GM12891 (cell line): ENCODE data around the gene LPIN1.

Source experiments
- PAX5 ChIP-seq: IDR thresholded peaks from 2 replicates; pipeline ENCODE4 v1.6.1; 2011; ENCODE audit warnings: low read length, moderate library complexity, mild to moderate bottlenecking; ENCODE audit not compliant: insufficient read depth, severe bottlenecking
- POLR2A ChIP-seq: IDR thresholded peaks from 2 replicates; pipeline ENCODE4 v1.6.1; 2011; ENCODE audit warnings: low read depth, low read length, control low read depth
- POLR2AphosphoS5 ChIP-seq: IDR thresholded peaks from 2 replicates; pipeline ENCODE4 v1.6.1; 2011; ENCODE audit warnings: low read depth, low read length, control low read depth
- POU2F2 ChIP-seq: IDR thresholded peaks from 2 replicates; pipeline ENCODE4 v1.6.1; 2011; ENCODE audit warnings: low read depth, mild to moderate bottlenecking, control low read depth, low read length, moderate library complexity
- SPI1 ChIP-seq: IDR thresholded peaks from 2 replicates; pipeline ENCODE4 v1.6.1; 2011; ENCODE audit warnings: low read depth, low read length, control low read depth
- TAF1 ChIP-seq: IDR thresholded peaks from 2 replicates; pipeline ENCODE4 v1.6.1; 2011; ENCODE audit warnings: low read depth, low read length, control low read depth

DNA sequence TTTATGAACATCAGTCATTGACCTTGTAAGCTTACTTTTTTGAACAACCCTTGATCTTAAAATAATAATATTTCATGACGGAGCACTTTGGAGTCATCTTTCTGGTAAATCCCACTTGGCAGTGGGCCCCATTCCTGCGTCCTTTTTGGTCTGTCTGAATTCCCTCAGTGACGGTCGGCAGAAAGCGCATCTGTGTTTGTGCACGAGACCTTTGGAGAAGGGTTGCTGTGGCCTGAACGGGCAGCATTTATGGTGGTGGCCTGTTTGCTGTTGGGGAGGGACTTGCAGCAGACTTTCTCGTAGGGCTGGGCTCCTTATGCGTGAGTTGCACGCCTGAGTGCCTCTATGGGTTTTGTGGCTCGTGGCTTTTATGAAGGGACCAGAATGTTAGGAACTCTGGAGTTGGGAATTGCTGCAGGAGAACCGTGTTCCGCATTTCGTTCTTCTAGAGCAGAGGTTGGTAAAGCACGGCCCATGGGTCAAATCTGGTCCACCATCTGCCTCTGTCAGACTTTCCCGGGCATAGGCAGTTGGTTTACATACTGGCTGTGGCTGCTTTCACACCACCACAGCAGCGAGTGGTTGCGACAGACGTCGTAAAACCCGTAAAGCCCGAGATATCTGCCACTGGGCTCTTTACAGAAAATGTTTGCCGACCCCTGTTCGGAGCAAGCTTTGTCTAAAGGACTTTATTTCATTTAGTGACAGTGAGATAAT, 30.8 kb downstream of the LPIN1 start:
- TF ChIP-seq TAF1: no peak
- TF ChIP-seq POLR2A: no peak
- TF ChIP-seq POLR2AphosphoS5: no peak
- no peak for TF ChIP-seq PAX5
- TF ChIP-seq SPI1: no peak
- no peak for TF ChIP-seq POU2F2
